Smooth muscle cell (in vitro differentiated cells): ENCODE measurements around the gene TMEM184B. TPM values are rescaled to one million over a fixed set of nuclear protein-coding genes. Genes with fewer than 3 reads are reported as not detected.

Source experiments
- DNase-seq: peaks from one replicate; lab custom pipeline; 2025; ENCODE audit not compliant: unreplicated experiment; lab: John Stamatoyannopoulos, UW
- H2AFZ ChIP-seq: fragments of 200-600 bp; sonication (generic); 2 replicates; pipeline ENCODE4 v1.6.0; 2016; ENCODE audit warnings: antibody characterized with exemption, low read depth, mild to moderate bottlenecking
- H3F3A ChIP-seq: fragments of 200-600 bp; sonication (generic); 2 replicates; pipeline ENCODE4 v1.6.0; 2017; ENCODE audit warnings: antibody characterized with exemption, low read depth
- H3K27ac ChIP-seq: fragments of 200-600 bp; sonication (generic); 2 replicates; pipeline ENCODE4 v1.5.1; 2016; ENCODE audit warnings: low read depth, mild to moderate bottlenecking
- H3K27me3 ChIP-seq: fragments of 200-600 bp; sonication (generic); 2 replicates; pipeline ENCODE4 v1.6.1; 2016; ENCODE audit warnings: low read depth, mild to moderate bottlenecking
- H3K36me3 ChIP-seq: fragments of 200-600 bp; sonication (generic); 2 replicates; pipeline ENCODE4 v1.5.1; 2016; ENCODE audit warnings: low read depth
- H3K4me1 ChIP-seq: fragments of 200-600 bp; sonication (generic); 2 replicates; pipeline ENCODE4 v1.5.1; 2016; ENCODE audit warnings: low read depth
- H3K4me2 ChIP-seq: fragments of 200-600 bp; sonication (generic); 2 replicates; pipeline ENCODE4 v1.6.0; 2016; ENCODE audit warnings: mild to moderate bottlenecking
- H3K4me3 ChIP-seq: fragments of 200-600 bp; sonication (generic); 2 replicates; pipeline ENCODE4 v1.5.1; 2016; ENCODE audit warnings: mild to moderate bottlenecking
- H3K79me2 ChIP-seq: fragments of 200-600 bp; sonication (generic); 2 replicates; pipeline ENCODE4 v1.6.0; 2016; ENCODE audit warnings: low read depth, mild to moderate bottlenecking
- H3K9ac ChIP-seq: fragments of 200-600 bp; sonication (generic); 2 replicates; pipeline ENCODE4 v1.6.0; 2016; ENCODE audit warnings: low read depth
- H3K9me3 ChIP-seq: fragments of 200-600 bp; sonication (generic); replicated peaks from 2 replicates; pipeline ENCODE4 v1.5.1; 2016; ENCODE audit warnings: low read depth
- H4K20me1 ChIP-seq: fragments of 200-600 bp; sonication (generic); 2 replicates; pipeline ENCODE4 v1.6.0; 2016; ENCODE audit warnings: low read depth
- CTCF ChIP-seq: fragments of 200-600 bp; sonication (generic); IDR thresholded peaks from 2 replicates; pipeline ENCODE4 v1.5.1; 2017; ENCODE audit warnings: borderline replicate concordance, mild to moderate bottlenecking, antibody characterized with exemption; ENCODE audit not compliant: insufficient read depth, poor library complexity, severe bottlenecking
- WGBS: methylation state at CpG from one replicate; pipeline ENCODE4 v1.1.7; 2016; ENCODE audit warnings: low lambda C conversion rate; 5-methylcytosine and 5-hydroxymethylcytosine counted together
- polyA plus RNA-seq: library from polyadenylated mRNA; unstranded; fragments of >200 nt; fragmentation: Nextera tagmentation; extraction: Ambion mirVana; gene quantifications from 2 replicates; pipeline ENCODE4 v1.2.1, GENCODE V29; 2016
- total RNA-seq: library from RNA; depleted of rRNA; stranded (reverse); fragments of >200 nt; gene quantifications from 2 replicates; pipeline ENCODE4 v1.2.3, GENCODE V29; 2014

Gene TMEM184B
- total and polyA plus RNA-seq, 2 experiments from 2014 or later, result 34.1 to 96.3 TPM

- H3K27ac ChIP-seq, result peak overlapping the region; percentile 98
- DNase-seq, result no peak
- no peak overlapping the region for H3K4me2 ChIP-seq
- TF ChIP-seq CTCF, result no peak
- no peaks in the 10 kb centered on the region for H3K79me2 ChIP-seq
- no peaks in the 10 kb centered on the region for H3K9me3 ChIP-seq
- no peak overlapping the region for H2AFZ ChIP-seq
- H3F3A ChIP-seq, result peaks cover 2% of the 10 kb centered on the region
- H3K4me1 ChIP-seq, result peaks cover 16% of the 10 kb centered on the region
- 93% methylated on average over 22 of the region's 22 CpGs for WGBS
- H4K20me1 ChIP-seq, result no peaks in the 10 kb centered on the region
- no peaks in the 10 kb centered on the region for H3K36me3 ChIP-seq
- H3K4me3 ChIP-seq, result no peak overlapping the region
- peak overlapping the region; percentile 91 for H3K9ac ChIP-seq
- H3K27me3 ChIP-seq, result no peaks in the 10 kb centered on the region
These were observed 52.0 kb downstream of the TMEM184B start for GRCh38 chr22:38220653-38221386.

GRCh38 chr22:38220163-38220562 is 52.6 kb downstream of the TMEM184B start:
- Histone ChIP-seq H3K4me2 (no peak overlapping the region), H3K4me3 (no peak overlapping the region), H3K9me3 (no peaks in the 10 kb centered on the region), H3K27ac (peak overlapping the region; percentile 98), H3K9ac (peak overlapping the region; percentile 91), H3K4me1 (peaks cover 16% of the 10 kb centered on the region), H3K79me2 (no peaks in the 10 kb centered on the region), H4K20me1 (peaks cover 3% of the 10 kb centered on the region), H2AFZ (no peak overlapping the region), H3K27me3 (no peaks in the 10 kb centered on the region), H3F3A (peaks cover 6% of the 10 kb centered on the region), H3K36me3 (no peaks in the 10 kb centered on the region)
- no peak for DNase-seq
- no peak for TF ChIP-seq CTCF
- WGBS, result 83% methylated on average over 8 of the region's 8 CpGs

GRCh38 chr22:38219632-38220031 is 53.2 kb downstream of the TMEM184B start:
- peak overlapping the region; percentile 91 for H3K9ac ChIP-seq
- no peaks in the 10 kb centered on the region for H3K27me3 ChIP-seq
- H3K79me2 ChIP-seq, result no peaks in the 10 kb centered on the region
- no peak for TF ChIP-seq CTCF
- DNase-seq, result no peak
- H4K20me1 ChIP-seq, result peaks cover 7% of the 10 kb centered on the region
- no peaks in the 10 kb centered on the region for H3K9me3 ChIP-seq
- 72% methylated on average over 10 of the region's 10 CpGs for WGBS
- no peak overlapping the region for H2AFZ ChIP-seq
- peaks cover 16% of the 10 kb centered on the region for H3K4me1 ChIP-seq
- H3K27ac ChIP-seq, result peak overlapping the region; percentile 98
- peak overlapping the region; percentile 61 for H3K4me2 ChIP-seq
- H3K4me3 ChIP-seq, result no peak overlapping the region
- no peaks in the 10 kb centered on the region for H3K36me3 ChIP-seq
- H3F3A ChIP-seq, result peaks cover 10% of the 10 kb centered on the region
